GM21717 (cell line): ENCODE measurements around the gene INTS6.

Source experiments
- ATAC-seq: cut with Tn5 transposase; IDR thresholded peaks from one replicate; pipeline ENCODE4 v1.9.1; 2021; ENCODE audit warnings: mild to moderate bottlenecking, moderate library complexity; ENCODE audit not compliant: unreplicated experiment

The INTS6 gene

DNA sequence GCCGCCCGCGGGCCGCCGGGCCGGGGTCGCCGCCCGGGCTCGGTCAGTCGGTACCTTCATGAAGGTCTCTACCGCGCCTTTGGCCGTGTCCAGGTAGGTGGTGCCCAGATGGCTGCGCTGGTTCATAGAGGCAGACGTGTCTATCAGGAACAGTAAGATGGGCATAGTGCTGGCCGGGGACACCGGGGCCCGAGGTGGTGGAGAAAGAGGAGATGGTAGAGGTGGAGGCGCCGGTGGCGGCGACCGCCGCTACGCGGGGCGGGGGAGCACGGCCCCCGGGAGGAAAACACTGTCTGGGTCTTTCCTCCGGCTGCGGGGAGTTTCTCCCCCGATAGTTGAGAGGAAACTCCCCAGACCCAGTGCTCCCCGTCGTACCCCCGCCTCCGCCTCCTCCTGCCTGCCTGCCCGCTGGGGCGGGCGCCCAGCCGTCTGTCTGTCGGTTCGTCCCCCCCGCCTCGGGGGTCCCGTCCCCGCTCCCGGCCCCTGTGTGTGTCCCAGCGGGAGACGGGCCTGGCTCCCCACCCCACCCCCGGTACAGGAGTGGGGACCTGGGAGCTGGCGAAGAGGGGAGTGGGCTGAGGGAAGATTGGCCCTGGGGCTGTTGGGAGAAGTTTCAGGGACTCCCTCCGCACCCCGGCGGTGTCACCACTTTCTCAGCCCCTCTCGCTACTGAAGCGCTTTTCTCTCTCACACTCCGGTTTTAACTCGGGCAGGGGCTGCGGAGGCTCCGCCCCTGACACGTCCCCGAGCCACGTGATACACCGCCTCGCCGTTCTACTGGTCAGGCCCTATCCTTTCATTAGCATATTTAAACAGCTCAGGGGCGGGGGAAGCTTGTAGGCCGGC lies at the start of gene INTS6:
INTS6 (minus strand) TSS at position 676 of the 846 bp plus-strand sequence; CDS start at position 165, 511 bp downstream.
- peak; percentile 64 for ATAC-seq

DNA sequence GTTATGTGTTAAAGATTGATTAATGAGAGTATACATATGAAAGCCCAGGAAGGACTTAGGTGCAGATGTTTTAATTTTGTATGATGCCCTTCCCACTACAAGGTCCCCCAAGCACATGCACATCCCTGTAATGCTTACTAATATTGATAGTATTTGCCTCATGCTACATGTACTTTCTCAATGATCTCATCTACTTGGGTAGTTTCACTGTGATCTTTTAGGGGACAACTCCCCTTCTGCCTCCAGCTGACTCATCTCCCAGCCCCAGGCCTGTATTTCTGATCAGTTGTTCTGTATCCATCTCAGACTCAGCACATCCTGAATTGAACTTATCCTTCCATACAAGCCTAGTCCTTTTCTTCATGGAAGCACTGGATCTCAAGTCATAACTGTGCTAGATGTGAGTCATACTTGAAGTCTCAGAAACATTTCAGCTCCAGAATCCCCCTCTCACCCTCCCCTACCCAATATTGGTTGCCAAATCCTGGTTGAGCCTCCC lies 49.4 kb upstream of the INTS6 start:
- peak; percentile 91 for ATAC-seq

- no peak for ATAC-seq
Observed at GRCh38 chr13:51501592-51502152, 48.8 kb upstream of the INTS6 start.

- ATAC-seq: no peak
Observed at GRCh38 chr13:51501096-51501495, 48.3 kb upstream of the INTS6 start.

- ATAC-seq: no peak
Observed at GRCh38 chr13:51500687-51501086, 47.9 kb upstream of the INTS6 start.

DNA sequence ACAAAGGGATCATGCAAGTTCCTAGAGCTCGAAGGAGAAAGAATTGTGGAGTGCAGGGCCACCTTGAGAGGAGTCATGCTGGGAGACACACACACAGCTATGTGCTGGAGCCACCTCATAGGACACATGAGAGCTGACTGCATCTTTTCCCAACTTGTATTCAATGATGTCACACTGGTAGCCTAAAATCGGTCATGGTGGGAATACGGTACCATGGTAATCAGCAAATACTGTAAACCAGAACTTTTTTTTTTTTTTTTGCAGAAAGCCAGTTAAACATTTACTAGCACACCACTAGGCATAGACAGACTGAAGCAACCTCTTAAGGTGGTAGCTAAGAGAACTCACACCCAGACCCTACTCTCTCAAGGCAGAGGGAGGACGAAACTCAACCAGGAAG lies 47.0 kb upstream of the INTS6 start:
- ATAC-seq: no peak

DNA sequence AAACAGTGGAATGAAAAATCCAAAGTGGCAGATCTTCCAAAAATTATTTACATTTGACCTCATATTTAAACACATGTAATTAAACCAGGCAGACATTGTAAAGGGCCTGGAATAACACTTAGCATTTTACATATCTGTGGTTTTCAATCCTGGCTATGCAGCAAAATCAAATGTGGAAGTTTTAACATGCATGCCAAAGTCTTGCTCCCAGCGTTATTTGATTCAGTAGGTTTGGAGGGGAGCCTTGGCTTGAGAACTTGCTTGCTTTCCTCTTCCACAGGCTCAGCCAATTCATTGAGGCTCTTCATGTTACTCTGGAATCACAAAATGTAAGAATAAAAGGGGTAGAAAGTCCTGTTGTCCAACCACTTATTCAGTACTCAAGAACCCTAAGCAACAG lies 42.5 kb upstream of the INTS6 start:
- no peak for ATAC-seq

GRCh38 chr13:51494156-51494555 lies 41.3 kb upstream of the INTS6 start:
- no peak for ATAC-seq

GRCh38 chr13:51488212-51488611 lies 35.4 kb upstream of the INTS6 start:
- ATAC-seq: no peak

DNA sequence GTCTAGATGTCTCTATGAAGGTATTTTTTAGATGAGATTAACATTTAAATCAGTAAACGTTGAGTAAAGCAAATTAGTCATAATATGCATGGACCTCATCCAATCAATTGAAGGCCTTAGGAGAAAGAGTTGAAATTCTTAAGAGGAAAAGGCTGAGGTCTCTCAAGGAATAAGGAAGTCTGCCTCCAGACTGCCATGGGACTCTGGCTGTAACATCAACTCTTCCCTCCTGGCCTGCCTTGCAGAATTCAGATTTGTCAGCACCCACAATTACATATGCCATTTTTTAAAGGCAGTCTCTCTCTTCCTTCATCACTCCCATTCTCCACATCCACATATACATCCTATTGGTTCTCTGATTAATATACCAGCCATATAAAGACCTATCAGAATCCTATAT lies 28.8 kb upstream of the INTS6 start:
- no peak for ATAC-seq

DNA sequence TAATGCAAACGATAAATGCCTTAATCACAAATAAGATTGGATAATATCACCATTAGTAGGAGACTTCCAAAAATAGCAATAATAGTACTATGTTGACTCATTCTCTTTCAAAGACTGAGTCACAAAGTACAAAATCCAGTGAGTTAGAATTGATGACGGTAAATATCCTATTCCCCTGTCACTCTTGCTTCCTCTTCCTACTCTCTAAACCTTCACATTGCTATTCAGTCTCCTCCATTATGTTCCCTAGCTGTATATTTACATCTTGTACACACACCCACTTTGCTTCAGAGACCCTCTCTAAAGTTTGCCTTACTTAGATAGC lies 26.3 kb upstream of the INTS6 start:
- ATAC-seq: no peak

DNA sequence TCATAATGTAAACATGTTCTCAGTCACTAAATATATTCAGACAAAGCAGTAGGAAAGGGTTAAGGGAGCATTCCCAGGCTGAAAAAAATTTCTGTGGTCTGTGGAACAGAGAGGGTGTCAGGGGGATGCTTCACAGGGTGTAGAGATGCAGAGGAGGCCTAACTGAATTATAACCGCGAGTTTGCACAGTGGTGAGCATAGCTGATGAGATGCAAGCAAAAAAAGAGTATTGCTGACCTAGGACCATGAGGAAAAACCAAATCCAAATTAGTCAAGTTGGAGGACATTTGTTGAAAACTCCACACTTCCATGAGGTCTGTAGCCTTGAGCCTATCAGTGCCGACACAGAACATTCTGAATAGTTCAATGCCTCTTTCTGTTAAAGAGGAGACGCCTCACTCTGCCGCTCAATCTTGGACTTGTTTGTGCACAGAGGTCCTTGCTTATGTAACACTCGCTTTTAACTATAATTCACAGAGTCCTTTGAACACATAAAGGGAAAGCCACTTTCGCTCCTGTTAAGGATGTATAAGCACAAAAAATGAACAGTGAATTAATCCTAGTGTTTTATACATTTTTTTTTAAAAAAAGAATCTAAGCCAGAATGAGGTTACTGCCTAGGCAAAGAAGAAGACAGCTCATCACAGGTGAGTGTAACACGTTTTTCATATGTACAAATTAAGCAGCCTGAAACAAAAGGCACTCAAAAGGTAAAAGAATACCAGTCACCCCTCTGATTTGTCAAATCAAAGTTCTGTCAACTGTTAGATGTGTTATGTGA lies 25.8 kb upstream of the INTS6 start:
- ATAC-seq: no peak

GRCh38 chr13:51477653-51478324 lies 25.0 kb upstream of the INTS6 start:
- no peak for ATAC-seq

- ATAC-seq: no peak
Observed at GRCh38 chr13:51477149-51477548, 24.3 kb upstream of the INTS6 start.

GRCh38 chr13:51475727-51476501 lies 23.1 kb upstream of the INTS6 start:
- no peak for ATAC-seq

GRCh38 chr13:51469790-51470189 lies 17.0 kb upstream of the INTS6 start:
- ATAC-seq: no peak

DNA sequence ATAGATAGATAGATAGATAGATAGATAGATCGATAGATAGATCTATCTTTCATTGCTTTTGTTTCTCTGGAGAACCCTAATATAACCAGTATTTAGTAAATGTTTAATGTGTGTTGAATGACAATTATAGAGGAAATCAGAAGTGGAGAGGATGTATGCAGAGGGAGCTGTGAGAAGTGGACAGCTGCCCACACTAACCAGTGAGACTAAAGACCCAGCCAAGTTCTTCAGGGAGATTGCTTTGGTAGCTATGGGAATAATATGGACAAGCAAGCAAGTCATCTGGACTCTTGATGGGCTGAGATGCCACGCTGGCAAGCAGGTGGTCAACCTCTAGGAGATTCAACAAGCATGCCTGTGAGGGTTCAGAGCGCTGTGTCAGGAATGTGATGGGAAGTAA lies 14.9 kb upstream of the INTS6 start:
- ATAC-seq: no peak

DNA sequence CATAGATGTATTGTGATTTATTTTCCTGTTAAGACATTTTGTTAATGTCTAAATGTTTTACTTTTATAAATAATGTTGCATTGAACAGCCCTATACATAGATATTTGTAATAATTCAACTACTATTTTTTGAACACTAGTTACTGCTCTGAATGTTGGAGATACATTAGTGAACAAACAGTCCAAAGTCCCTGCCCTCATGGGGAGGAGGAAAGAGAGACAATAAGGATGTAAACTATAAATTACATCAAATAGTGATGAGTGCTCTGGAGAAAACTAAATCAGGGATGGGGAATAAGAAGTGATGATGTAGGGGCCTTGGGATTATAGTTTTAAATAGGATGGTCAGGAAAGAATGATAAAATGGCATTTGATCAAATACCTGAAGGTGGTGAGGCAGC lies 12.3 kb upstream of the INTS6 start:
- no peak for ATAC-seq

DNA sequence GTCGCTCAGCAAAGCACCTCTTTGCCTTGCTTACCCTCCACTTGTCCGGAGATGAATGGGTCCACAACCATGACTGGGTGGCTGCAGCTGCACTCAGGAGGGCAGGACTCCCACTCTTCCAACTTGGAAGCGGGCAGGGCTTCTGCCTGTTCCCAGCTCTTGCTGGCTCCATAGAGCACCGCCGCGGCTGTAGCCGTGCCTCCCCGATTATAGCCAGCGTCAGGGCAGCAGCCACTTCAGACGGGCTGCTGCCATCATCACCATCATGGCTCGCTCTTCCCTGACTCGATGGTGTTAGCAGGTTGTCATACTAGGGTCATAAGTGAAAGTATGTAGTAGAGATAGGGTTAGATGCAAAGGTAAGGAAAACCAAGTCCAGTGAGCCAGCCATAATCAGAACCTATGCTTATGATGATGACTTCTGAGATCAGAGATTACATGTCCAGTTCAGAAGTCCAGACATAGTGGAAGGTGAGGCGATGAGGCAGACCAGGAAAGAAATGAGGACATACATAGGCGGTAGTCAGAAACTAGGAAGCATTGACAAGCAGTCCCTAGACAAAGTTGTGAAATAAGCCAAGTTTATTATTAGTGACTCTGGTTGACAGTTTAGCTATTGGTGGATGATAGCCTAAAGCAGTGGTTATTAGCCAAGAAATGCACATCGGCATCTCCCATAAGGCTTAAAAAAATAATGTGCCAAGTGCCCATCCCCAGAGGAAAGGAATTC lies 4.4 kb upstream of the INTS6 start:
- ATAC-seq: no peak

DNA sequence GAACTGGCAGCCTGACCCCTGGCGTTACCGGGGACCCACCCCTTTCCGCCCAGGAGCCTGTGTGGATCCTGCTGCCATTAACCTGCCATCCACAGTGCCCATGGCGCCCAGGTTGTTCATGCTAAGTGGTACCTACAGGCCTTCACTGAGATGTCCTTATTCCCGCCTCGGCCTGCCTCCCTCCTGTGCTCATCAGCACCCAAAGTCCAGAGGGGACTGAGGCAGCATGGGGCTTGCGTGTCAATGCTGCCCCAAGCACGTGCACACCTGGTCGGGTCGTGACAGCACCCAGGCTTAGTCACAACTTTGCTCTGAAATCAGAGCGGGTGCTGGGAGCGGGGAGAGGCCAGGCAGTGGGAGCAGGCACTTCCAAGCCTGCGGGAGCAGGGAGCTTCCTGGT lies 3.7 kb upstream of the INTS6 start:
- no peak for ATAC-seq
